Gastrocnemius medialis (tissue), 4 donors: ENCODE measurements around the gene PRX.

Experiments used
- POLR2A ChIP-seq, 2 donors: fragments of 450-650 bp; IDR thresholded peaks; one replicate each; pipeline ENCODE4 v1.6.1; 2017; ENCODE audit warnings: antibody characterized with exemption in 2 of 2, mild to moderate bottlenecking in 2 of 2, moderate library complexity in 2 of 2
- TF ChIP-seq, protein P1 (sequence below), 5 experiments: fragments of 450-650 bp in 3 of 5; fragments of 200-600 bp in 2 of 5; sonication (generic) in 2 of 5; IDR thresholded peaks in 4 of 5; conservative IDR thresholded peaks in 1 of 5; 1 replicate in 4 of 5; 2 replicates in 1 of 5; pipeline ENCODE4 v1.5.1; 2016 to 2019; ENCODE audit warnings: antibody characterized with exemption in 5 of 5, mild to moderate bottlenecking in 3 of 5, moderate library complexity in 3 of 5

DNA sequence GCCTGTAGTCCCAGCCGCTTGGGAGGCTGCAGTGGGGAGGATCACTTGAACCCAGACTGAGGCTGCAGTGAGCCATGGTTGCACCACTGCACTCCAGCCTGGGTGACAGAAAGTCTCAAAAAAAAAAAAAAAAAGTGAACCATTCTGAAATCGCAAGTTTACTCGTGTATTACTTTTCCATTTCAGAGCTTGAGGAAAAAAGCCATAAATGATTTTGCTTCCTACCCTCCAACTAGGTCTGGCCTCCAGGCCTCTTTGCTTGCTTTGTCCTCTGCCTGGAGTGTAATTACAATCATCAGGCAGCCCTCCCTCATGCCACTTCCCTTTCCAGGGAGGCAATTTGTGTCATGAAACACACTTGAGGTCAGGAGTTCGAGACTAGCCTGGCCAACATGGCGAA is 43.9 kb upstream of the PRX start:
- TF ChIP-seq, protein P1, sequence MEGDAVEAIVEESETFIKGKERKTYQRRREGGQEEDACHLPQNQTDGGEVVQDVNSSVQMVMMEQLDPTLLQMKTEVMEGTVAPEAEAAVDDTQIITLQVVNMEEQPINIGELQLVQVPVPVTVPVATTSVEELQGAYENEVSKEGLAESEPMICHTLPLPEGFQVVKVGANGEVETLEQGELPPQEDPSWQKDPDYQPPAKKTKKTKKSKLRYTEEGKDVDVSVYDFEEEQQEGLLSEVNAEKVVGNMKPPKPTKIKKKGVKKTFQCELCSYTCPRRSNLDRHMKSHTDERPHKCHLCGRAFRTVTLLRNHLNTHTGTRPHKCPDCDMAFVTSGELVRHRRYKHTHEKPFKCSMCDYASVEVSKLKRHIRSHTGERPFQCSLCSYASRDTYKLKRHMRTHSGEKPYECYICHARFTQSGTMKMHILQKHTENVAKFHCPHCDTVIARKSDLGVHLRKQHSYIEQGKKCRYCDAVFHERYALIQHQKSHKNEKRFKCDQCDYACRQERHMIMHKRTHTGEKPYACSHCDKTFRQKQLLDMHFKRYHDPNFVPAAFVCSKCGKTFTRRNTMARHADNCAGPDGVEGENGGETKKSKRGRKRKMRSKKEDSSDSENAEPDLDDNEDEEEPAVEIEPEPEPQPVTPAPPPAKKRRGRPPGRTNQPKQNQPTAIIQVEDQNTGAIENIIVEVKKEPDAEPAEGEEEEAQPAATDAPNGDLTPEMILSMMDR (IDR thresholded peaks at IDR 0.05 in 4 of 5, conservative IDR thresholded peaks at IDR 0.05 in 1 of 5): no peak
- TF ChIP-seq POLR2A (IDR thresholded peaks at IDR 0.05): no peak
